Neural cell (in vitro differentiated cells): ENCODE data around the gene ABCC3. TPM values are rescaled to one million over a fixed set of nuclear protein-coding genes. Genes with fewer than 3 reads are reported as not detected.

Source experiments
- H2AFZ ChIP-seq: fragments of 200-600, 300-800 bp; sonication (generic), shearing (Covaris generic); 2 replicates; pipeline ENCODE4 v1.6.0; 2014; ENCODE audit warnings: low read depth, mild to moderate bottlenecking, antibody characterized with exemption, low read length, moderate library complexity
- H3F3A ChIP-seq: fragments of 200-600 bp; shearing (Covaris generic); 2 replicates; pipeline ENCODE4 v1.6.1; 2016; ENCODE audit warnings: mild to moderate bottlenecking, moderate library complexity, mixed read lengths, antibody characterized with exemption, low read length; ENCODE audit not compliant: insufficient read depth, poor library complexity, severe bottlenecking
- H3K27ac ChIP-seq: fragments of 200-600, 300-800 bp; sonication (generic), shearing (Covaris generic); 2 replicates; pipeline ENCODE4 v1.5.1; 2014; ENCODE audit warnings: mild to moderate bottlenecking, low read length, moderate library complexity
- H3K27me3 ChIP-seq: fragments of 300-800, 200-600 bp; sonication (generic), shearing (Covaris generic); 2 replicates; pipeline ENCODE4 v1.6.0; 2014; ENCODE audit warnings: mild to moderate bottlenecking, low read depth, low read length, moderate library complexity; ENCODE audit not compliant: insufficient read depth
- H3K36me3 ChIP-seq: fragments of 300-800, 200-600 bp; sonication (generic), shearing (Covaris generic); 2 replicates; pipeline ENCODE4 v1.5.1; 2014; ENCODE audit warnings: mild to moderate bottlenecking, antibody characterized with exemption, low read length, moderate library complexity; ENCODE audit not compliant: insufficient read depth
- H3K4me2 ChIP-seq: fragments of 300-800, 200-600 bp; sonication (generic), shearing (Covaris generic); 2 replicates; pipeline ENCODE4 v1.6.0; 2014; ENCODE audit warnings: mild to moderate bottlenecking, low read length
- H3K4me3 ChIP-seq: fragments of 300-800, 200-600 bp; sonication (generic), shearing (Covaris generic); 2 replicates; pipeline ENCODE4 v1.5.1; 2014; ENCODE audit warnings: mild to moderate bottlenecking, low read length, moderate library complexity
- H3K79me2 ChIP-seq: fragments of 200-600 bp; shearing (Covaris generic); replicated peaks from 2 replicates; pipeline ENCODE4 v1.6.0; 2014; ENCODE audit warnings: mild to moderate bottlenecking, low read length, moderate library complexity; ENCODE audit not compliant: insufficient read depth
- H3K9ac ChIP-seq: fragments of 300-800, 200-600 bp; sonication (generic), shearing (Covaris generic); 2 replicates; pipeline ENCODE4 v1.6.1; 2016; ENCODE audit warnings: mild to moderate bottlenecking, low read length, mixed read lengths
- H3K9me2 ChIP-seq: fragments of 200-600 bp; shearing (Covaris generic); 2 replicates; pipeline ENCODE4 v1.6.1; 2016; ENCODE audit warnings: mild to moderate bottlenecking, low read length, mixed read lengths; ENCODE audit not compliant: insufficient read depth
- H3K9me3 ChIP-seq: fragments of 200-600, 300-800 bp; sonication (generic), shearing (Covaris generic); 2 replicates; pipeline ENCODE4 v1.6.1; 2016; ENCODE audit warnings: mild to moderate bottlenecking, mixed run types, low read length, moderate library complexity, mixed read lengths
- H4K20me1 ChIP-seq: fragments of 200-600 bp; shearing (Covaris generic); 2 replicates; pipeline ENCODE4 v1.6.1; 2016; ENCODE audit warnings: mild to moderate bottlenecking, mixed run types; ENCODE audit not compliant: insufficient read depth
- CTCF ChIP-seq: fragments of 450-650 bp; IDR thresholded peaks from 2 replicates; pipeline ENCODE4 v1.5.1; 2014; ENCODE audit warnings: antibody characterized with exemption, mild to moderate bottlenecking, moderate library complexity; ENCODE audit not compliant: poor library complexity, severe bottlenecking
- EP300 ChIP-seq: fragments of 450-650 bp; conservative IDR thresholded peaks from 2 replicates; pipeline ENCODE4 v1.6.1; 2014; ENCODE audit warnings: antibody characterized with exemption, mild to moderate bottlenecking, moderate library complexity; ENCODE audit not compliant: poor library complexity, severe bottlenecking
- EZH2 ChIP-seq: fragments of 200-600, 300-800 bp; shearing (Covaris generic), sonication (generic); IDR thresholded peaks from 2 replicates; pipeline ENCODE4 v1.6.1; 2014; ENCODE audit warnings: antibody characterized with exemption, low read length, borderline replicate concordance, mild to moderate bottlenecking; ENCODE audit not compliant: insufficient read depth, poor library complexity, severe bottlenecking
- MXI1 ChIP-seq: fragments of 450-650 bp; conservative IDR thresholded peaks from 2 replicates; pipeline ENCODE4 v1.6.1; 2014; ENCODE audit warnings: antibody characterized with exemption, mild to moderate bottlenecking; ENCODE audit not compliant: poor library complexity, severe bottlenecking
- POLR2AphosphoS5 ChIP-seq: IDR thresholded peaks from 2 replicates; pipeline ENCODE4 v1.6.1; 2012
- RAD21 ChIP-seq: fragments of 450-650 bp; conservative IDR thresholded peaks from 2 replicates; pipeline ENCODE4 v1.6.1; 2014; ENCODE audit warnings: antibody characterized with exemption, mild to moderate bottlenecking, moderate library complexity
- REST ChIP-seq: IDR thresholded peaks from 2 replicates; pipeline ENCODE4 v1.6.1; 2012; ENCODE audit warnings: borderline replicate concordance
- SMC3 ChIP-seq: fragments of 450-650 bp; conservative IDR thresholded peaks from 2 replicates; pipeline ENCODE4 v1.6.1; 2014; ENCODE audit warnings: antibody characterized with exemption, mild to moderate bottlenecking, moderate library complexity; ENCODE audit not compliant: poor library complexity
- TAF1 ChIP-seq: IDR thresholded peaks from 2 replicates; pipeline ENCODE4 v1.6.1; 2012; ENCODE audit warnings: low read depth
- polyA plus RNA-seq: library from polyadenylated mRNA; depleted of rRNA; stranded (reverse); fragments of >200 nt; gene quantifications from 2 replicates; pipeline ENCODE4 v1.2.3, GENCODE V29; 2014

The ABCC3 gene
- polyA plus RNA-seq, 1 donor from 2014 or later, result not detected

- Histone ChIP-seq H3K9ac (peak overlapping the region; percentile 67), H3K27ac (peak overlapping the region; percentile 98), H3K4me2 (no peak overlapping the region), H3K79me2 (no peaks in the 10 kb centered on the region), H3K4me3 (peak overlapping the region; percentile 46), H3K27me3 (peaks cover 27% of the 10 kb centered on the region), H3F3A (peaks cover 14% of the 10 kb centered on the region), H3K9me2 (no peaks in the 10 kb centered on the region), H3K9me3 (no peaks in the 10 kb centered on the region), H3K36me3 (no peaks in the 10 kb centered on the region), H4K20me1 (no peaks in the 10 kb centered on the region), H2AFZ (no peak overlapping the region)
- no peak for TF ChIP-seq MXI1
- TF ChIP-seq RAD21, result no peak
- no peak for TF ChIP-seq TAF1
- TF ChIP-seq EP300, result no peak
- no peak for TF ChIP-seq POLR2AphosphoS5
- TF ChIP-seq SMC3, result peak; percentile 43
- TF ChIP-seq REST, result no peak
- peak; percentile 61 for TF ChIP-seq CTCF
- no peak for TF ChIP-seq EZH2
Observed at GRCh38 chr17:50630524-50631194, 4.0 kb upstream of the ABCC3 start.

GRCh38 chr17:50631195-50631907 is 3.3 kb upstream of the ABCC3 start:
- Histone ChIP-seq H3K79me2 (no peaks in the 10 kb centered on the region), H3K4me2 (peak overlapping the region; percentile 25), H3K4me3 (peak overlapping the region; percentile 46), H3F3A (peaks cover 14% of the 10 kb centered on the region), H4K20me1 (no peaks in the 10 kb centered on the region), H2AFZ (no peak overlapping the region), H3K9me2 (no peaks in the 10 kb centered on the region), H3K9ac (peak overlapping the region; percentile 67), H3K27me3 (peaks cover 34% of the 10 kb centered on the region), H3K36me3 (no peaks in the 10 kb centered on the region), H3K9me3 (no peaks in the 10 kb centered on the region), H3K27ac (peak overlapping the region; percentile 98)
- TF ChIP-seq TAF1 (peak; percentile 29), REST (peak; percentile 64), EP300 (peak; percentile 30), SMC3 (no peak), EZH2 (no peak), MXI1 (no peak), POLR2AphosphoS5 (peak; percentile 58), CTCF (no peak)
